ENCODE data around the gene ZNF283.

ZNF283 gene

GRCh38 chr19:43872547-43873336 is 45.6 kb downstream of the ZNF283 start:
- DNase-seq: no peak

GRCh38 chr19:43880483-43880882 is 53.4 kb downstream of the ZNF283 start:
- DNase-seq: no peak

GRCh38 chr19:43883864-43884263 is 56.7 kb downstream of the ZNF283 start, which contains the start of gene ZNF404:
Gene ZNF404 (minus strand): TSS chr19:43883964.
- DNase-seq: no peak

GRCh38 chr19:43895727-43896308 is 68.7 kb downstream of the ZNF283 start:
- no peak for DNase-seq
